Measurements from ENCODE around the gene ATP8A1. TPM values are rescaled to one million over a fixed set of nuclear protein-coding genes. Genes with fewer than 3 reads are reported as not detected.

ATP8A1 gene
- total RNA-seq, 1 donor from 2014 or later, result 278 TPM

DNA sequence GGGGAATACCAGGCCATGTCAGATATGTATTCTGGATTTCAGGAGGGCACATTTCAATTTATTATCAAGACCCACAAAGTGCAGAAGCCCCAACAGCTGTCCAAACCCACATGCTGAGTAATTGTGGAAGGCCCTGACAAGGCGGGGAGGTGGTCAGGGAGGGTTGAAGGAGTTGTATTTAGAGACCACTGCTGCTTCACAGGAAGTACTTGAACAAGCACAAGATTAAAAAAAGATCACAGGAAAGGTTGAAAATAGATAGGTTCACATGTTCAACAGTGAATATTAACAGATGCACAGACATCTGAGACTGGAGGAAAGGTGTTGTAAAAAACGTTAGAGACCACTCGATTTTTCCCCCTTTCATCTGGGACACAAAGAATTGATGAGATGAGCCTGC lies 17.9 kb downstream of the ATP8A1 start:
- Mint-ChIP-seq H3K9me3 (ENCODE audit: unreplicated experiment) (peaks cover 23% of the 10 kb centered on the region), H3K4me1 (ENCODE audit: low read depth, unreplicated experiment) (peaks cover 89% of the 10 kb centered on the region), H3K27me3 (ENCODE audit: unreplicated experiment) (peaks cover 18% of the 10 kb centered on the region), H3K27ac (ENCODE audit: unreplicated experiment) (peak overlapping the region; percentile 100), H3K36me3 (ENCODE audit: unreplicated experiment) (no peaks in the 10 kb centered on the region), H3K4me3 (ENCODE audit: unreplicated experiment) (peak overlapping the region; percentile 74)
- TF ChIP-seq, protein P1, sequence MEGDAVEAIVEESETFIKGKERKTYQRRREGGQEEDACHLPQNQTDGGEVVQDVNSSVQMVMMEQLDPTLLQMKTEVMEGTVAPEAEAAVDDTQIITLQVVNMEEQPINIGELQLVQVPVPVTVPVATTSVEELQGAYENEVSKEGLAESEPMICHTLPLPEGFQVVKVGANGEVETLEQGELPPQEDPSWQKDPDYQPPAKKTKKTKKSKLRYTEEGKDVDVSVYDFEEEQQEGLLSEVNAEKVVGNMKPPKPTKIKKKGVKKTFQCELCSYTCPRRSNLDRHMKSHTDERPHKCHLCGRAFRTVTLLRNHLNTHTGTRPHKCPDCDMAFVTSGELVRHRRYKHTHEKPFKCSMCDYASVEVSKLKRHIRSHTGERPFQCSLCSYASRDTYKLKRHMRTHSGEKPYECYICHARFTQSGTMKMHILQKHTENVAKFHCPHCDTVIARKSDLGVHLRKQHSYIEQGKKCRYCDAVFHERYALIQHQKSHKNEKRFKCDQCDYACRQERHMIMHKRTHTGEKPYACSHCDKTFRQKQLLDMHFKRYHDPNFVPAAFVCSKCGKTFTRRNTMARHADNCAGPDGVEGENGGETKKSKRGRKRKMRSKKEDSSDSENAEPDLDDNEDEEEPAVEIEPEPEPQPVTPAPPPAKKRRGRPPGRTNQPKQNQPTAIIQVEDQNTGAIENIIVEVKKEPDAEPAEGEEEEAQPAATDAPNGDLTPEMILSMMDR (IDR thresholded peaks at IDR 0.05; ENCODE audit: partially characterized antibody, unreplicated experiment), result no peak
- DNase-seq, result no peak

DNA sequence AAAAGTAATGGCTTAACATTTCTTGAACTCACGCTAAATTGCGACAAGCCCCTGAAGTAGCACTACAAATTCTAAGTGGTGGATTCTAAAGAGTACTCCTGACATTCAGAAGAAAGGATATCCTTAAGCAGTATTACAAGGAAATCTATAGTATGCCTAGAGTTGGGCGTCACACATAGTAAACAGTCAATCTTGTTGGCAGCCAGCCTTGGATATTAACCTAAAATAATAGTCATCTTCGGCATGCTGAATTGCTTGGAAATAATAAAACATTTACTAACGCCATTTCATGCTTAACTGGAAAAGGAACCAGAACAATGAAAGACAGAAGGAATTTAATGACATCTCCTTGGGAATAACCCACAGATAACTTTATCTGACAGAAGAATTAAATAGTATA lies 18.6 kb downstream of the ATP8A1 start:
- TF ChIP-seq, protein P1 (IDR thresholded peaks at IDR 0.05; ENCODE audit: partially characterized antibody, unreplicated experiment), result no peak
- no peaks in the 10 kb centered on the region for H3K36me3 Mint-ChIP-seq (ENCODE audit: unreplicated experiment)
- peaks cover 18% of the 10 kb centered on the region for H3K27me3 Mint-ChIP-seq (ENCODE audit: unreplicated experiment)
- DNase-seq, result no peak
- peaks cover 91% of the 10 kb centered on the region for H3K4me1 Mint-ChIP-seq (ENCODE audit: low read depth, unreplicated experiment)
- H3K4me3 Mint-ChIP-seq (ENCODE audit: unreplicated experiment), result peak overlapping the region; percentile 74
- H3K27ac Mint-ChIP-seq (ENCODE audit: unreplicated experiment), result peak overlapping the region; percentile 100
- peaks cover 25% of the 10 kb centered on the region for H3K9me3 Mint-ChIP-seq (ENCODE audit: unreplicated experiment)

DNA sequence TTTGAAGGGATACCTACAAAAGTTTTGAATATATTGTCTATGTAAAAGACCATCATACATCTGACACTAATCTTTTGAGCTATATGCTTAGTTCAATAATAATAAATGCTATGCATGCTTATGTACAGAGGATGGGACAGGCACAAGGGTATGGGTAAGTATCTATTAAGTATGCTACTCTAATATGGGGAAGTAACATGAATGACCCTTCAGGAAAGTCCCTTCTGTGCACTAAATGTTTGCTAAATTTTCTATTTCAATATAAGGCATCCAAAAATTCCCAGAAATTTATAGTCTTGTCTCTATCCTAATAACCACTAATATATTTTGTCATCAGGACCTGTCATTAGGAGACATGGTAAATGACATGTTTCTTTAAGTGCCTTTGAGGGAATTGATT lies 19.0 kb downstream of the ATP8A1 start:
- H3K36me3 Mint-ChIP-seq (ENCODE audit: unreplicated experiment), result no peaks in the 10 kb centered on the region
- peak overlapping the region; percentile 87 for H3K4me3 Mint-ChIP-seq (ENCODE audit: unreplicated experiment)
- TF ChIP-seq, protein P1 (IDR thresholded peaks at IDR 0.05; ENCODE audit: partially characterized antibody, unreplicated experiment), result no peak
- H3K4me1 Mint-ChIP-seq (ENCODE audit: low read depth, unreplicated experiment), result peaks cover 93% of the 10 kb centered on the region
- DNase-seq, result no peak
- peaks cover 18% of the 10 kb centered on the region for H3K27me3 Mint-ChIP-seq (ENCODE audit: unreplicated experiment)
- peaks cover 25% of the 10 kb centered on the region for H3K9me3 Mint-ChIP-seq (ENCODE audit: unreplicated experiment)
- peak overlapping the region; percentile 100 for H3K27ac Mint-ChIP-seq (ENCODE audit: unreplicated experiment)

DNA sequence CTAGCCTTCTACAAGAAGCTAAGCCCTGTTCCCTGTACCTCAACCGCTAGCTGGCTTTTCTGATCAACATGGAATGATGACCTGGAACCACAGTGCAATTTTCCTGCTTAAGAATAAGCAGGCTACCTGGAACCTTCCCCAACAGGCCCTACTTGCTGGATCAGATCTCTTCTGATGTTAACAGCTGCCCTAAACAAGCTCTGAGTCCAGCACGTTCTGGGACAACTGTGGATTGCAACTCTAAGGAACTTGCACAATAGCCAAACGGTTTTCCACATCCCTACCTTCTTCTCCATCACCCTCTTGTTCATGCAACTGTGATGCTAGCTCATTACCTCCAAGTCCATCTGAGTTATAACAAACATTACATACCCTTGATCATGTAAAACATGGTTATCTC lies 19.8 kb downstream of the ATP8A1 start:
- Mint-ChIP-seq H3K27ac (ENCODE audit: unreplicated experiment) (peak overlapping the region; percentile 100), H3K4me3 (ENCODE audit: unreplicated experiment) (peak overlapping the region; percentile 87), H3K36me3 (ENCODE audit: unreplicated experiment) (no peaks in the 10 kb centered on the region)

DNA sequence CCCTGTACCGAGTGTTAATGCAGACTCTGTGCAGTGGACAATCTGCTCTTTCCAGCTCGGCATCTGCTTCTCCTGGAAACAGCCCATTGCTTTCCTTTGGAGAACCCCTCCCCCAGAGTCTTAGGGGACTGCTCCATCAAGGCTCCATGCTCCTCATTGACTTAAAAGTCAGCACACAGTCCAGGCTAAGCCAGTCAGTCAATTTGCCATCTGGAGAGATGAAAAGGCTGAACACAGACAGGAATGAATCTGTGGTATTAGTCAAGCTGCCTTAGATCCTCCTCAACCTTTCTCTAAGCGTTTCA lies 20.3 kb downstream of the ATP8A1 start:
- Mint-ChIP-seq H3K36me3 (ENCODE audit: unreplicated experiment) (no peaks in the 10 kb centered on the region), H3K27me3 (ENCODE audit: unreplicated experiment) (peaks cover 18% of the 10 kb centered on the region), H3K4me3 (ENCODE audit: unreplicated experiment) (peak overlapping the region; percentile 87), H3K9me3 (ENCODE audit: unreplicated experiment) (peaks cover 27% of the 10 kb centered on the region), H3K4me1 (ENCODE audit: low read depth, unreplicated experiment) (peaks cover 91% of the 10 kb centered on the region), H3K27ac (ENCODE audit: unreplicated experiment) (peak overlapping the region; percentile 100)
- peak; percentile 73 for DNase-seq
- TF ChIP-seq, protein P1 (IDR thresholded peaks at IDR 0.05; ENCODE audit: partially characterized antibody, unreplicated experiment), result no peak

More for the DNA sequence above, 19.8 kb downstream of the ATP8A1 start:
- Mint-ChIP-seq H3K9me3 (ENCODE audit: unreplicated experiment) (peaks cover 25% of the 10 kb centered on the region), H3K4me1 (ENCODE audit: low read depth, unreplicated experiment) (peaks cover 91% of the 10 kb centered on the region), H3K27me3 (ENCODE audit: unreplicated experiment) (peaks cover 18% of the 10 kb centered on the region)
- DNase-seq, result no peak
- TF ChIP-seq, protein P1 (IDR thresholded peaks at IDR 0.05; ENCODE audit: partially characterized antibody, unreplicated experiment), result no peak
